H1 (cell line): ENCODE measurements around the gene MINDY1. TPM values are rescaled to one million over a fixed set of nuclear protein-coding genes. Genes with fewer than 3 reads are reported as not detected.
A peak's percentile ranks its signal among the peaks of the same experiment; 100 is the strongest.

ENCODE experiments used
- CTCF ChIA-PET: fragments of 300-600 bp; sonication (Branson Sonifier 250); formaldehyde crosslinking; loops from one replicate; lab custom pipeline; 2021; ENCODE audit not compliant: partially characterized antibody; lab: Charles Lee
- POLR2A ChIA-PET: fragments of 300-600 bp; sonication (Branson Sonifier 250); formaldehyde crosslinking; loops from one replicate; lab custom pipeline; 2021; ENCODE audit warnings: inconsistent platforms; ENCODE audit not compliant: partially characterized antibody; lab: Charles Lee
- DNase-seq, 2 experiments: peaks; one replicate each; pipeline versions ENCODE4 v3.0.0 to v3.0.0-alpha.2; 2010 to 2022; ENCODE audit warnings: low spot score in 2 of 2, low read depth in 1 of 2, mixed read lengths in 1 of 2
- FAIRE-seq: peaks from 2 replicates; lab custom pipeline; 2011; peaks lifted over from hg19 to GRCh38; lab: Jason Lieb, UNC
- H2AFZ ChIP-seq: 2 replicates; pipeline ENCODE4 v1.8.1; 2012; ENCODE audit warnings: low read length, inconsistent platforms
- H2AK5ac ChIP-seq: 2 replicates; pipeline ENCODE4 v1.6.1; 2013; ENCODE audit warnings: low read depth, low read length
- H2BK120ac ChIP-seq: replicated peaks from 2 replicates; pipeline ENCODE3; 2013; ENCODE audit warnings: low read depth, low read length, inconsistent platforms
- H2BK12ac ChIP-seq: 2 replicates; pipeline ENCODE4 v1.6.1; 2013; ENCODE audit warnings: low read depth, low read length
- H2BK15ac ChIP-seq: 2 replicates; pipeline ENCODE4 v1.6.1; 2013; ENCODE audit warnings: low read length
- H2BK20ac ChIP-seq: 2 replicates; pipeline ENCODE4 v1.6.1; 2013; ENCODE audit warnings: low read length
- H2BK5ac ChIP-seq: 2 replicates; pipeline ENCODE4 v1.6.1; 2013; ENCODE audit warnings: low read depth, low read length
- H3K14ac ChIP-seq: 2 replicates; pipeline ENCODE4 v1.6.1; 2013; ENCODE audit warnings: inconsistent platforms; ENCODE audit not compliant: insufficient read length
- H3K18ac ChIP-seq: 2 replicates; pipeline ENCODE4 v1.6.1; 2013; ENCODE audit warnings: low read length; ENCODE audit errors: extremely low read depth
- H3K23ac ChIP-seq: 2 replicates; pipeline ENCODE4 v1.6.1; 2013; ENCODE audit warnings: inconsistent platforms; ENCODE audit not compliant: insufficient read length
- H3K23me2 ChIP-seq: 2 replicates; pipeline ENCODE4 v1.6.1; 2013; ENCODE audit warnings: low read depth, low read length
- H3K27ac ChIP-seq: 2 replicates; pipeline ENCODE4 v1.6.1; 2011; ENCODE audit warnings: low read depth, low read length, inconsistent platforms
- H3K27me3 ChIP-seq, 4 experiments: replicated peaks in 1 of 4; 1 replicate in 1 of 4; 2 replicates in 3 of 4; pipeline versions ENCODE4 v1.6.1 to v1.8.1; 2011 to 2013; ENCODE audit warnings: low read length in 3 of 4, mild to moderate bottlenecking in 3 of 4, inconsistent platforms in 2 of 4, mixed read lengths in 2 of 4, moderate library complexity in 1 of 4; ENCODE audit not compliant: control insufficient read depth in 3 of 4, insufficient read depth in 3 of 4; ENCODE audit errors: extremely low read depth in 1 of 4
- H3K36me3 ChIP-seq, 4 experiments: 2 replicates each; pipeline versions ENCODE4 v1.6.1 to v1.8.1; 2011 to 2013; ENCODE audit warnings: mild to moderate bottlenecking in 4 of 4, low read length in 3 of 4, moderate library complexity in 2 of 4, control low read depth in 1 of 4, inconsistent platforms in 1 of 4; ENCODE audit not compliant: insufficient read depth in 4 of 4, control insufficient read depth in 2 of 4
- H3K4ac ChIP-seq: replicated peaks from 2 replicates; pipeline ENCODE3; 2013; ENCODE audit warnings: low read length, low read depth, mixed read lengths, inconsistent platforms; ENCODE audit not compliant: insufficient read length
- H3K4me1 ChIP-seq, 4 experiments: replicated peaks in 1 of 4; 1 replicate in 1 of 4; 2 replicates in 3 of 4; pipeline versions ENCODE4 v1.6.1 to v1.8.1; 2011 to 2013; ENCODE audit warnings: low read length in 3 of 4, inconsistent platforms in 2 of 4, mixed read lengths in 1 of 4; ENCODE audit not compliant: insufficient read depth in 4 of 4, control insufficient read depth in 3 of 4
- H3K4me2 ChIP-seq, 2 experiments: 2 replicates each; pipeline versions ENCODE4 v1.6.1 to v1.8.1; 2011 to 2013; ENCODE audit warnings: low read depth in 2 of 2, low read length in 2 of 2, control low read depth in 1 of 2, inconsistent platforms in 1 of 2, mild to moderate bottlenecking in 1 of 2; ENCODE audit not compliant: insufficient read depth in 1 of 2
- H3K4me3 ChIP-seq, 4 experiments: fragments of 200-600, 300-600 bp in 1 of 4; sonication (generic), shearing (Covaris generic), sonication (Bioruptor Twin) in 1 of 4; 2 replicates each; pipeline versions ENCODE4 v1.5.1 to v1.8.1; 2011 to 2016; ENCODE audit warnings: low read length in 4 of 4, low read depth in 3 of 4, control low read depth in 2 of 4, inconsistent platforms in 2 of 4, mild to moderate bottlenecking in 2 of 4, mixed read lengths in 1 of 4, moderate library complexity in 1 of 4; ENCODE audit not compliant: insufficient read depth in 2 of 4; ENCODE audit errors: extremely low read depth in 1 of 4
- H3K56ac ChIP-seq: replicated peaks from 2 replicates; pipeline ENCODE3; 2013; ENCODE audit warnings: low read depth, mild to moderate bottlenecking, mixed read lengths, low read length, inconsistent platforms; ENCODE audit not compliant: insufficient read length
- H3K79me1 ChIP-seq: 2 replicates; pipeline ENCODE4 v1.6.1; 2013; ENCODE audit warnings: low read depth, low read length, control low read depth
- H3K79me2 ChIP-seq, 2 experiments: 2 replicates each; pipeline versions ENCODE4 v1.6.1 to v1.8.1; 2012 to 2013; ENCODE audit warnings: low read length in 2 of 2, mild to moderate bottlenecking in 2 of 2, inconsistent platforms in 1 of 2; ENCODE audit not compliant: insufficient read depth in 2 of 2, control insufficient read depth in 1 of 2
- H3K9ac ChIP-seq, 4 experiments: replicated peaks in 1 of 4; 1 replicate in 1 of 4; 2 replicates in 3 of 4; pipeline versions ENCODE4 v1.6.1 to v1.8.1; 2011 to 2013; ENCODE audit warnings: low read depth in 3 of 4, low read length in 3 of 4, control low read depth in 2 of 4, mild to moderate bottlenecking in 2 of 4, moderate library complexity in 2 of 4, inconsistent platforms in 1 of 4; ENCODE audit errors: extremely low read depth in 1 of 4
- H3K9me3 ChIP-seq, 2 experiments: 2 replicates each; pipeline versions ENCODE4 v1.6.1 to v1.8.1; 2012 to 2013; ENCODE audit warnings: mild to moderate bottlenecking in 2 of 2, moderate library complexity in 2 of 2, control low read depth in 1 of 2, inconsistent platforms in 1 of 2, low read depth in 1 of 2, low read length in 1 of 2, mixed read lengths in 1 of 2; ENCODE audit not compliant: insufficient read depth in 2 of 2
- H4K20me1 ChIP-seq, 2 experiments: replicated peaks in 1 of 2; 2 replicates each; pipeline versions ENCODE3 to v1.8.1; 2011 to 2013; ENCODE audit warnings: inconsistent platforms in 2 of 2, low read length in 2 of 2, mild to moderate bottlenecking in 1 of 2; ENCODE audit not compliant: insufficient read depth in 2 of 2, control insufficient read depth in 1 of 2
- H4K5ac ChIP-seq: 2 replicates; pipeline ENCODE4 v1.6.1; 2013; ENCODE audit warnings: low read length, low read depth, mixed read lengths, inconsistent platforms; ENCODE audit not compliant: insufficient read length
- H4K8ac ChIP-seq: 2 replicates; pipeline ENCODE4 v1.8.0; 2013; ENCODE audit warnings: mild to moderate bottlenecking, moderate library complexity, low read length, inconsistent platforms; ENCODE audit not compliant: insufficient read depth; ENCODE audit errors: extremely low read depth
- H4K91ac ChIP-seq: replicated peaks from 2 replicates; pipeline ENCODE3; 2013; ENCODE audit warnings: low read length, mixed read lengths, inconsistent platforms; ENCODE audit not compliant: insufficient read length
- CTBP2 ChIP-seq: IDR thresholded peaks from 2 replicates; pipeline ENCODE4 v1.7.0; 2011; ENCODE audit warnings: borderline replicate concordance, mild to moderate bottlenecking, moderate library complexity, mixed read lengths, low read length; ENCODE audit not compliant: insufficient read depth, insufficient read length
- JUN ChIP-seq: IDR thresholded peaks from 2 replicates; pipeline ENCODE4 v1.6.1; 2011; ENCODE audit warnings: low read depth, mild to moderate bottlenecking, improper control_type of control experiment, low read length
- JUND ChIP-seq: IDR thresholded peaks from 2 replicates; pipeline ENCODE4 v1.6.1; 2011; ENCODE audit warnings: mild to moderate bottlenecking, improper control_type of control experiment, low read length
- KDM4A ChIP-seq: IDR thresholded peaks from one replicate; pipeline ENCODE4 v1.7.1; 2012; ENCODE audit warnings: low read depth, mild to moderate bottlenecking, moderate library complexity, low read length, inconsistent platforms; ENCODE audit not compliant: severe bottlenecking
- POLR2A ChIP-seq, 2 experiments: IDR thresholded peaks; 1 replicate in 1 of 2; 2 replicates in 1 of 2; pipeline ENCODE4 v1.6.1; 2011; ENCODE audit warnings: low read depth in 2 of 2, low read length in 2 of 2, mild to moderate bottlenecking in 2 of 2; ENCODE audit errors: control extremely low read depth in 1 of 2
- POLR2AphosphoS5 ChIP-seq: IDR thresholded peaks from 2 replicates; pipeline ENCODE4 v1.6.1; 2011; ENCODE audit warnings: low read depth, low read length
- RFX5 ChIP-seq: IDR thresholded peaks from 2 replicates; pipeline ENCODE4 v1.6.1; 2011; ENCODE audit warnings: low read depth, low read length, improper control_type of control experiment, borderline replicate concordance
- TAF1 ChIP-seq: IDR thresholded peaks from 2 replicates; pipeline ENCODE4 v1.6.1; 2011; ENCODE audit warnings: mild to moderate bottlenecking, low read depth, low read length
- TEAD4 ChIP-seq: IDR thresholded peaks from 2 replicates; pipeline ENCODE4 v1.6.1; 2012; ENCODE audit warnings: low read depth, low read length, inconsistent platforms, mixed read lengths
- WGBS, 2 experiments: shearing (Covaris generic) in 1 of 2; methylation state at CpG; one replicate each; pipeline versions ENCODE4 v1.1.6 to v1.1.7; 2013 to 2015; ENCODE audit warnings: low lambda C conversion rate in 2 of 2, mixed read lengths in 2 of 2, inconsistent platforms in 1 of 2, low coverage in 1 of 2, missing lambda C conversion rate in 1 of 2; ENCODE audit not compliant: insufficient replicate concordance in 2 of 2, insufficient coverage in 1 of 2, insufficient read length in 1 of 2; ENCODE audit errors: extremely low coverage in 1 of 2, missing lambda C conversion rate in 1 of 2; 5-methylcytosine and 5-hydroxymethylcytosine counted together
- polyA plus RNA-seq, 7 experiments: library from polyadenylated mRNA; depleted of rRNA in 3 of 7; stranded (reverse) in 5 of 7; unstranded in 2 of 7; fragments of >200 nt in 5 of 7; fragments of 200-250 nt in 2 of 7; gene quantifications; 1 replicate in 5 of 7; 2 replicates in 1 of 7; 4 replicates in 1 of 7; pipeline versions ENCODE4 v1.2.1 to v1.2.3, GENCODE V29; 2011 to 2013; ENCODE audit warnings: missing spikeins in 2 of 7, mixed read lengths in 2 of 7
- total RNA-seq: library from RNA; stranded (reverse); fragmentation: NEBNext Ultra II Directional; extraction: Animal tissue kit (Norgen Biotek cat#: 25700); gene quantifications from 2 replicates; pipeline ENCODE4 v1.2.1, GENCODE V29; 2021
- TF ChIP-seq, protein P1 (sequence below): IDR thresholded peaks from 2 replicates; pipeline ENCODE4 v1.6.1; 2011; ENCODE audit warnings: low read length, improper control_type of control experiment

The MINDY1 gene
- total and polyA plus RNA-seq, 2 of the 8 experiments (the other 6 are each of a cell fraction or from before 2014, with no cell fraction given): 10.3 to 11.4 TPM

DNA sequence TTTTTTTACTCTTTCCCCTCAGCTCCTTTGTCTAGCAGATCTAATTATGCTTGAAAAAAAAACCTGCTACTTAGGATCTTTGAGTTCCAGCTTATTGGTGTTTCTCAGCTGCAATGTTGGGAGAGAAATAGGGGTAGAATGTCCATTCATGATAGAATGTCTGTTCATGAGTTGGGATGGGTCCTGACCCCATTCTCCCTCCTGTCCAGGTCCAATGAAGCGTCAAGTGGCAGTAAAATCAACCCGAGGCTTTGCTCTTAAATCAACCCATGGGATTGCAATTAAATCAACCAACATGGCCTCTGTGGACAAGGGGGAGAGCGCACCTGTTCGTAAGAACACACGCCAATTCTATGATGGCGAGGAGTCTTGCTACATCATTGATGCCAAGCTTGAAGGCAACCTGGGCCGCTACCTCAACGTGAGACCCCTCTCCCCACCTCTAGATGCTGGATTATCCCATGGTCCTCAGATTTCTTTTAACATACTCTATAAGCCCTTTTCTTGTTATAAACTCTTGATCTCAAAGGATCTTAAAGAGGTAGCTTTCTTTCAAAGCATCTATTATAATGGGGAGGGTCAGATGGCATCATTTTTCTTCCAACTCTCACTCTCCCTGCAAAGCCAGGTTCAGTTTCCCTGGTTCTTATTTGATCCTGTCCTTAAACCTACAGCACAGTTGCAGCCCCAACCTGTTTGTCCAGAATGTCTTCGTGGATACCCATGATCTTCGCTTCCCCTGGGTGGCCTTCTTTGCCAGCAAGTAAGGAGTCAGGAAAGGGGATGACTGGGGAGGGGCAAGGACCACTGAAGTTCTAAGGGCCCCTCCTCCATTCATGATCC, 43.2 kb downstream of the MINDY1 start:
- no peak overlapping the region for H3K23ac ChIP-seq
- peaks cover 0 to 4% (median 2%) of the 10 kb centered on the region in 4 experiments; a peak in 1 of 7 replicates for H3K4me1 ChIP-seq
- no peak for DNase-seq
- peaks cover 2 to 5% of the 10 kb centered on the region in 2 experiments for H4K20me1 ChIP-seq
- no peak overlapping the region for H4K5ac ChIP-seq
- no peak overlapping the region for H3K4me3 ChIP-seq
- no peak overlapping the region for H2BK15ac ChIP-seq
- no peak overlapping the region; the same call in 1 of the 2 replicates for H4K8ac ChIP-seq
- no peak overlapping the region for H3K18ac ChIP-seq
- no peak overlapping the region for H4K91ac ChIP-seq
- H2BK120ac ChIP-seq: no peak overlapping the region
- no peaks in the 10 kb centered on the region for H3K23me2 ChIP-seq
- no peak overlapping the region for H3K14ac ChIP-seq
- H3K27me3 ChIP-seq: no peaks in the 10 kb centered on the region
- no peak for FAIRE-seq
- H3K36me3 ChIP-seq: peaks cover 34 to 93% (median 81%) of the 10 kb centered on the region in 4 experiments
- H2AK5ac ChIP-seq: no peak overlapping the region
- WGBS, 2 experiments: 93% methylated on average over 10 of the region's 10 CpGs; no CpG with 5 or more reads in 1 of the 2 experiments
- H3K27ac ChIP-seq: no peak overlapping the region; the same call in 1 of the 2 replicates
- no peak overlapping the region for H2BK5ac ChIP-seq
- H3K4me2 ChIP-seq: no peak overlapping the region
- H3K4ac ChIP-seq: no peak overlapping the region
- no peaks in the 10 kb centered on the region; a peak in 1 of 4 replicates for H3K9me3 ChIP-seq
- ChIA-PET POLR2A (interaction anchor here (0.6 to 10.1 kb wide), 12 partner anchors 7 to 346 kb away, joined by 3 to 126 read pairs (median 6); partner anchors contain the start of genes ANXA9, CERS2 and MINDY1), CTCF (interaction anchor here (0.8 to 4.9 kb wide), 8 partner anchors 12 to 43 kb away, joined by 3 to 27 read pairs (median 4); partner anchors contain the start of gene MINDY1)
- 0 out of 4 replicates have a peak, but pooled peaks cover 0 to 2% of the 10 kb centered on the region in 2 experiments for H3K79me2 ChIP-seq
- H3K9ac ChIP-seq: no peak overlapping the region
- no peak overlapping the region for H3K56ac ChIP-seq
- H2BK12ac ChIP-seq: no peak overlapping the region
- H2BK20ac ChIP-seq: no peak overlapping the region
- H2AFZ ChIP-seq: no peak overlapping the region
- H3K79me1 ChIP-seq: no peaks in the 10 kb centered on the region
- TF ChIP-seq JUN (no peak), TAF1 (no peak), JUND (no peak), POLR2A (IDR thresholded peaks at IDR 0.05; ENCODE audit: control extremely low read depth in 1 of 2, low read depth in 2 of 2, low read length in 2 of 2) (peak in 1 of 2 experiments; percentile 68; a peak in 2 of 3 replicates), POLR2AphosphoS5 (peak; percentile 52), KDM4A (no peak), TEAD4 (no peak), RFX5 (no peak), CTBP2 (no peak)
- TF ChIP-seq, protein P1, sequence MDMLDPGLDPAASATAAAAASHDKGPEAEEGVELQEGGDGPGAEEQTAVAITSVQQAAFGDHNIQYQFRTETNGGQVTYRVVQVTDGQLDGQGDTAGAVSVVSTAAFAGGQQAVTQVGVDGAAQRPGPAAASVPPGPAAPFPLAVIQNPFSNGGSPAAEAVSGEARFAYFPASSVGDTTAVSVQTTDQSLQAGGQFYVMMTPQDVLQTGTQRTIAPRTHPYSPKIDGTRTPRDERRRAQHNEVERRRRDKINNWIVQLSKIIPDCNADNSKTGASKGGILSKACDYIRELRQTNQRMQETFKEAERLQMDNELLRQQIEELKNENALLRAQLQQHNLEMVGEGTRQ: no peak
